Lower leg skin (tissue), 4 donors: ENCODE data around the gene FAM193A. TPM values are rescaled to one million over a fixed set of nuclear protein-coding genes. Genes with fewer than 3 reads are reported as not detected.
"Not testable (repeated sequence)": the region's sequence is repeated elsewhere in the genome, so short reads cannot be mapped to it uniquely, and the experiment has no call there.

ENCODE experiments used
- DNase-seq, 2 donors: peaks; one replicate each; pipeline ENCODE4 v3.0.0-alpha.2; 2019; ENCODE audit warnings: low spot score in 2 of 2
- H3K4me3 ChIP-seq: fragments of 200-600 bp; sonication (generic); 2 replicates; pipeline ENCODE4 v1.5.1; 2017; ENCODE audit warnings: mild to moderate bottlenecking, low read depth; ENCODE audit not compliant: poor library complexity, severe bottlenecking
- POLR2A ChIP-seq, 2 donors: fragments of 450-650 bp; IDR thresholded peaks; one replicate each; pipeline ENCODE4 v1.6.1; 2016 to 2017; ENCODE audit warnings: antibody characterized with exemption in 2 of 2, mild to moderate bottlenecking in 1 of 2, moderate library complexity in 1 of 2
- WGBS, 2 donors: methylation state at CpG; one replicate each; pipeline ENCODE4 v1.1.5; 2018; 5-methylcytosine and 5-hydroxymethylcytosine counted together
- intact Hi-C: fragments of 100-400 bp; cut with DNase I; formaldehyde crosslinking; loops from one replicate; pipeline ENCODE4 v1.15.0; 2023; ENCODE audit warnings: low total_unique reads
- total RNA-seq, 4 donors: library from RNA; depleted of rRNA; stranded (reverse); fragments of >200 nt; gene quantifications; one replicate each; pipeline ENCODE4 v1.1.0, GENCODE V29; 2016
- TF ChIP-seq, protein P1 (sequence below), 3 donors: fragments of 450-650 bp; IDR thresholded peaks; one replicate each; pipeline ENCODE4 v1.5.1; 2016; ENCODE audit warnings: antibody characterized with exemption in 3 of 3, mild to moderate bottlenecking in 3 of 3, moderate library complexity in 2 of 3

The FAM193A gene
- total RNA-seq, 4 donors from 2014 or later, result 16.3 to 38.6 (median 25.7) TPM

DNA sequence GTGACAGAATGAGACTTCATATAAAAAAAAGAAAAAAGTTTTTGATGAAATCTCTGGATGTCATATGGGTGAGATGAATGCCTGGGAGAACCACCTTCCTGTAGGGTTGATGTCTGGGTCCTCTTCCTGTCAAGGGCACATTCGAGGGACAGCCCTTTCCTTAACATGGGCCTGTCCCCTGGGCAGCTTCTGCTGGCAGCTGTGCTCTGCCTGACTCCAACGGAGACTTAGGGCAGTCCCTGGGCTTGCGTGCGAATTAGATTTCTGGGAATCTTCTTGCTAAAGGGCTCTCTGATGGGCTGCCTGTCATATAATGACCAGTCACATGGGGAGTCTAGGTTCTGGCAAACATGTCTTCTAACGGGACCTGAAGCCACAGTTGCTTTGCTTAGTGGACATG lies 179.0 kb downstream of the FAM193A start:
- TF ChIP-seq POLR2A (IDR thresholded peaks at IDR 0.05), result no peak
- TF ChIP-seq, protein P1, sequence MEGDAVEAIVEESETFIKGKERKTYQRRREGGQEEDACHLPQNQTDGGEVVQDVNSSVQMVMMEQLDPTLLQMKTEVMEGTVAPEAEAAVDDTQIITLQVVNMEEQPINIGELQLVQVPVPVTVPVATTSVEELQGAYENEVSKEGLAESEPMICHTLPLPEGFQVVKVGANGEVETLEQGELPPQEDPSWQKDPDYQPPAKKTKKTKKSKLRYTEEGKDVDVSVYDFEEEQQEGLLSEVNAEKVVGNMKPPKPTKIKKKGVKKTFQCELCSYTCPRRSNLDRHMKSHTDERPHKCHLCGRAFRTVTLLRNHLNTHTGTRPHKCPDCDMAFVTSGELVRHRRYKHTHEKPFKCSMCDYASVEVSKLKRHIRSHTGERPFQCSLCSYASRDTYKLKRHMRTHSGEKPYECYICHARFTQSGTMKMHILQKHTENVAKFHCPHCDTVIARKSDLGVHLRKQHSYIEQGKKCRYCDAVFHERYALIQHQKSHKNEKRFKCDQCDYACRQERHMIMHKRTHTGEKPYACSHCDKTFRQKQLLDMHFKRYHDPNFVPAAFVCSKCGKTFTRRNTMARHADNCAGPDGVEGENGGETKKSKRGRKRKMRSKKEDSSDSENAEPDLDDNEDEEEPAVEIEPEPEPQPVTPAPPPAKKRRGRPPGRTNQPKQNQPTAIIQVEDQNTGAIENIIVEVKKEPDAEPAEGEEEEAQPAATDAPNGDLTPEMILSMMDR (IDR thresholded peaks at IDR 0.05), result no peak
- no peak overlapping the region for H3K4me3 ChIP-seq
- intact Hi-C loops, result no loop called here
- no peak for DNase-seq
- WGBS, 2 donors, result 77 to 85% methylated on average over 5 of the region's 5 CpGs

DNA sequence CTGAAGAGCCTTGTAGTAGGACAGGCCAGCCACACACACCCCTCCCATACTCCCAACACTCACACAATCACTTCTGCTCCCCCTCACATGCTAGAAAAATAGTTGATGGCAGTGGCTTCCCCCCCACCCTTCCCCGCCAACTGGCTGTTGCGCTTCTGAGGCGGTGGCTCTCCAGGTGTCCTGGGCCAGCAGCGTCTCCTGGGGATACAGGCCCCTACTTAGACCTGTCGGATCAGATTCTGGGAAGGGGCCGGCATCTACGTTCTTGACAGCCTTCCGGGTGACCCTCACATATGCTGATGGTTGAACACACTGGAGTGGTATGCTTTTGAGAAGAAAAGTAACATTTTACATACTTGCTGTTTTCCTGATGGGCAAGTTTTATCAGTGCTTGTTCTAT lies 179.8 kb downstream of the FAM193A start:
- DNase-seq, result no peak
- intact Hi-C loops, result no loop called here
- no peak overlapping the region for H3K4me3 ChIP-seq
- WGBS, 2 donors, result 95% methylated on average over 8 of the region's 8 CpGs
- TF ChIP-seq POLR2A (IDR thresholded peaks at IDR 0.05), result no peak
- TF ChIP-seq, protein P1 (IDR thresholded peaks at IDR 0.05), result no peak

DNA sequence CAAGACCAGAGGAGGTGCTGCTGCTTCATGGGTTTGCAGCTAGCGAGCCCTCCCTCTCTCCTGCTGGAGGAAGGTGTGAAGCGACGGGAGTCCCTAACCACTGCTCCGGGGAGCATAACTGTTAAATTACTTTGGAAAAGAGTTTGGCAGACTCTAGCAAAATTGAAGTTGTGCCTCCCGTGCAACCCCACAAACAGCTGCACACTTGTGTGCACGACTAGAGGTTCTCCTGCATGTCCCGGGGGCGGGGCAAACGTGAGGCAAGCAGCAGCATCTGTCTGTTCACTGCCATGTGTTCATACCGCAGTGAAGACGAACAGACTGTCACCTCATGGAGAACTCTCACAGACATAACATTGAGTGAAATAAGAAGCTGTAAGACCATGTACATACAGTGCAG lies 185.1 kb downstream of the FAM193A start:
- no peak overlapping the region for H3K4me3 ChIP-seq
- intact Hi-C loops, result no loop called here
- 78 to 80% methylated on average over 11 of the region's 11 CpGs for WGBS, 2 donors
- no peak for DNase-seq
- TF ChIP-seq, protein P1 (IDR thresholded peaks at IDR 0.05), result no peak
- no peak for TF ChIP-seq POLR2A (IDR thresholded peaks at IDR 0.05)

DNA sequence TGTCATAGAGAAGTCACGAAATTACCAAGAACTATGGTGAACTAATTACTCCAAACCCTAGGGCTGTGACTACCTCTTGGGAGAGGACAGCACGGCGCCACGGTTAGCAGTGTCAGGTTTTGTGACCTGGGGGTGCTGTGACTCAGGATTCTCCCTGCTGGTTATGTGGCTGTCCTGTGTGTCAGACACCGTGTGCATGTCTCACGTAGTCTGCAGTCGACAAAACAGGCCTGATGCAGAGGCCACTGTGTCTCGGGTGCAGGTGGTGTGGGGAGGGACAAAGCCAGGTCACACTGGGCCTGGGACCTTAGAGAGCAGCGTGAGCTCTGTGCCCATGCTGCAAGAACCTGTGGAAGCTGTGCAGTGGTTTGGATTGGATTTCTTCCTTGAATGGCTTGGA lies 185.6 kb downstream of the FAM193A start:
- intact Hi-C loops, result no loop called here
- no peak overlapping the region for H3K4me3 ChIP-seq
- WGBS, 2 donors, result 88 to 94% methylated on average over 9 of the region's 9 CpGs
- DNase-seq, result no peak
- TF ChIP-seq, protein P1 (IDR thresholded peaks at IDR 0.05), result no peak

DNA sequence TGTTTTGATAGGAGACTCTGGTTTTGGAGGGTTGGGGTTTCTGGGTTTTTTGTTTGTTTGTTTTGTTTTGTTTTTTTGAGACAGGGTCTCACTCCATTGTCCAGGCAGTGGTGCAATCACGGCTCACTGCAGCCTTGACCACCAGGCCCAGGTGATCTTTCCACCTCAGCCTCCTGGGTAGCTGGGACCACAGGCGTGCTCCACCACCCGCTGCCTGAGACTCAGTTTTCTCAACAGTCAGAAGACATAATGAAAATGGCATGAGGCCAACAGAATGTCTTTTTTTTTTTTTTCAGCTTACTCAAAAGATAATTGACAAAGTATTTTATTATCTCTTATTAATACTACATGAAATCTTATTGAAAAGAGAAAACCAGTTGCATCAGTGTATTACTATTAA lies 187.3 kb downstream of the FAM193A start:
- WGBS, 2 donors, result 89 to 96% methylated on average over 3 of the region's 3 CpGs
- TF ChIP-seq POLR2A (IDR thresholded peaks at IDR 0.05), result no peak
- TF ChIP-seq, protein P1 (IDR thresholded peaks at IDR 0.05), result no peak
- DNase-seq, result no peak
- H3K4me3 ChIP-seq, result no peak overlapping the region
- intact Hi-C loops, result no loop called here

DNA sequence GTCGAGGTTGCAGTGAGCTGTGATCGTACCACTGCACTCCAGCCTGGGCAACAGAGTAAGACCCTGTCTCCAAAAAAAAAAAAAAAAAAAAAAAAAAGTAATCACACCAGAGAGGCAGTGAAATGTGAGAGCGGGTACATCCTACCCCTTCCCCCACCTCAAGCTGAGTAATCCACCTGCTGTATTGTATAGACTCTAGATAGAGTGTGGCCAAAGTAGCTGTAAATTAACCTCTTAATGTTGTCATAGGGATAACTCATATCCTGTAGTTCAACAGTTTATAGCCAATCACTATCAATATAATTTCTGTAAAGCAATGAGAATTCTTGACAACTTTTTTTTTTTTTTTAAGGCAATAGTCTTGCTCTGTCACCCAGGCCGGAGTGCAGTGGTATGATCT lies 188.9 kb downstream of the FAM193A start:
- WGBS, 2 donors, result 88 to 99% methylated on average over 4 of the region's 4 CpGs
- TF ChIP-seq POLR2A (IDR thresholded peaks at IDR 0.05), result no peak
- TF ChIP-seq, protein P1 (IDR thresholded peaks at IDR 0.05), result no peak
- intact Hi-C loops, result no loop called here
- H3K4me3 ChIP-seq, result no peak overlapping the region
- DNase-seq, result no peak

DNA sequence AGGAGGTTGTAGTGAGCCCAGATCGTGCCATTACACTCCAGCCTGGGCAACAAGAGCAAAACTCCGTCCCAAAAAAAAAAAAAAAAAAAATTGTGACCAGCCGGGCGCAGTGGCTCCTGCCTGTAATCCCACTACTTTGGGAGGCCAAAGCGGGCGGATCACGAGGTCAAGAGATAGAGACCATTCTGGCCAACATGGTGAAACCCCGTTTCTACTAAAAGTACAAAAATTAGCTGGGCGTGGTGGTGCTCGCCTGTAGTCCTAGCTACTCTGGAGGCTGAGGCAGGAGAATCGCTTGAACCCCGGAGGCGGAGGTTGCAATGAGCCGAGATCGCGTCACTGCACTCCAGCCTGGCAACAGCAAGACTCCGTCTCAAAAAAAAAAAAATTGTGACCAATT lies 190.4 kb downstream of the FAM193A start:
- intact Hi-C loops, DNase-seq, H3K4me3 ChIP-seq: not testable (repeated sequence)
- WGBS, 2 donors, result 95 to 97% methylated on average over 17 of the region's 17 CpGs
